Keratinocyte (primary cell): ENCODE measurements around the gene DNPH1. TPM values are rescaled to one million over a fixed set of nuclear protein-coding genes. Genes with fewer than 3 reads are reported as not detected.

Experiments used
- DNase-seq: peaks from one replicate; pipeline ENCODE4 v3.0.0-alpha.2; 2011; ENCODE audit warnings: low read depth, missing footprints, low spot score
- FAIRE-seq: peaks from 2 replicates; lab custom pipeline; 2011; peaks lifted over from hg19 to GRCh38; lab: Jason Lieb, UNC
- H2AFZ ChIP-seq: 2 replicates; pipeline ENCODE4 v1.6.0; 2012; ENCODE audit warnings: low read length, control low read depth, inconsistent platforms; ENCODE audit not compliant: control insufficient read depth
- H3K27ac ChIP-seq: 2 replicates; pipeline ENCODE4 v1.5.1; 2011; ENCODE audit warnings: low read length; ENCODE audit not compliant: control insufficient read depth, insufficient read depth
- H3K27me3 ChIP-seq: 3 replicates; pipeline ENCODE4 v1.6.0; 2011; ENCODE audit warnings: low read length; ENCODE audit not compliant: control insufficient read depth, insufficient read depth; ENCODE audit errors: extremely low read depth
- H3K36me3 ChIP-seq, 2 experiments: 2 replicates in 1 of 2; 3 replicates in 1 of 2; pipeline ENCODE4 v1.5.1; 2011; ENCODE audit warnings: low read length in 2 of 2, mild to moderate bottlenecking in 1 of 2; ENCODE audit not compliant: control insufficient read depth in 2 of 2, insufficient read depth in 2 of 2; ENCODE audit errors: extremely low read depth in 1 of 2
- H3K4me1 ChIP-seq: 3 replicates; pipeline ENCODE4 v1.5.1; 2011; ENCODE audit warnings: low read length; ENCODE audit not compliant: control insufficient read depth, insufficient read depth; ENCODE audit errors: extremely low read depth
- H3K4me2 ChIP-seq: 3 replicates; pipeline ENCODE4 v1.6.0; 2011; ENCODE audit warnings: low read depth, low read length; ENCODE audit not compliant: control insufficient read depth, insufficient read depth; ENCODE audit errors: extremely low read depth
- H3K4me3 ChIP-seq, 3 experiments: fragments of 200-600 bp in 1 of 3; sonication (generic) in 1 of 3; 2 replicates in 2 of 3; 3 replicates in 1 of 3; pipeline ENCODE4 v1.5.1; 2011 to 2016; ENCODE audit warnings: low read length in 3 of 3, mild to moderate bottlenecking in 3 of 3, control low read depth in 2 of 3, inconsistent platforms in 1 of 3, low read depth in 1 of 3, mixed read lengths in 1 of 3, mixed run types in 1 of 3, moderate library complexity in 1 of 3; ENCODE audit not compliant: control insufficient read depth in 2 of 3, insufficient read depth in 2 of 3; ENCODE audit errors: extremely low read depth in 1 of 3
- H3K79me2 ChIP-seq: 2 replicates; pipeline ENCODE4 v1.6.0; 2012; ENCODE audit warnings: low read length; ENCODE audit not compliant: control insufficient read depth, insufficient read depth
- H3K9ac ChIP-seq: 3 replicates; pipeline ENCODE4 v1.6.0; 2011; ENCODE audit warnings: low read length; ENCODE audit not compliant: control insufficient read depth, insufficient read depth; ENCODE audit errors: extremely low read depth
- H3K9me1 ChIP-seq: 3 replicates; pipeline ENCODE4 v1.6.0; 2011; ENCODE audit warnings: low read length; ENCODE audit not compliant: control insufficient read depth, insufficient read depth; ENCODE audit errors: extremely low read depth
- H3K9me3 ChIP-seq: 2 replicates; pipeline ENCODE4 v1.5.1; 2012; ENCODE audit warnings: low read depth, low read length; ENCODE audit not compliant: control insufficient read depth
- H4K20me1 ChIP-seq: 3 replicates; pipeline ENCODE4 v1.6.0; 2011; ENCODE audit warnings: low read length; ENCODE audit not compliant: control insufficient read depth, insufficient read depth; ENCODE audit errors: extremely low read depth
- CTCF ChIP-seq, 3 experiments: IDR thresholded peaks in 1 of 3; conservative IDR thresholded peaks in 1 of 3; optimal IDR thresholded peaks in 1 of 3; 2 replicates in 2 of 3; 3 replicates in 1 of 3; pipeline versions ENCODE3 to v1.5.1; 2011; ENCODE audit warnings: low read length in 3 of 3, mild to moderate bottlenecking in 3 of 3, moderate library complexity in 2 of 3, control low read depth in 1 of 3, inconsistent platforms in 1 of 3; ENCODE audit not compliant: insufficient read depth in 2 of 3; ENCODE audit errors: extremely low read depth in 1 of 3
- EZH2 ChIP-seq: IDR thresholded peaks from one replicate; pipeline ENCODE4 v1.6.1; 2012; ENCODE audit warnings: inconsistent platforms, mild to moderate bottlenecking, low read length, moderate library complexity
- dilution Hi-C: fragments of 300-500 bp; cut with MboI; formaldehyde crosslinking; loops from one replicate; pipeline ENCODE4 v1.7.0; 2020; ENCODE audit warnings: low sequenced_read_pairs; ENCODE audit not compliant: extremely low pct_ligation_motif_present
- polyA plus RNA-seq, 5 experiments: library from polyadenylated mRNA; depleted of rRNA in 3 of 5; stranded (reverse) in 3 of 5; stranded (forward) in 1 of 5; unstranded in 1 of 5; fragments of >200 nt; gene quantifications; 1 replicate in 1 of 5; 2 replicates in 3 of 5; 3 replicates in 1 of 5; pipeline versions ENCODE4 v1.2.1 to v1.2.3, GENCODE V29; 2011 to 2012; ENCODE audit warnings: missing spikeins in 2 of 5, low read depth in 1 of 5, low replicate concordance in 1 of 5

DNPH1 gene
- polyA plus RNA-seq, 1 donor (not counting 4 experiments of a cell fraction or from before 2014, with no cell fraction given) = 73.9 TPM

- no peaks in the 10 kb centered on the region for H3K9me3 ChIP-seq
- H3K4me3 ChIP-seq = no peak overlapping the region
- H3K9me1 ChIP-seq = no peaks in the 10 kb centered on the region
- H4K20me1 ChIP-seq = no peaks in the 10 kb centered on the region
- no peak overlapping the region for H3K9ac ChIP-seq
- no peak for TF ChIP-seq CTCF (optimal IDR thresholded peaks at IDR 0.05 in 1 of 3, IDR thresholded peaks at IDR 0.05 in 1 of 3, conservative IDR thresholded peaks at IDR 0.05 in 1 of 3; ENCODE audit: extremely low read depth in 1 of 3, insufficient read depth in 2 of 3, low read length in 3 of 3)
- no peak for TF ChIP-seq EZH2
- no peak for DNase-seq
- no peak overlapping the region for H3K27ac ChIP-seq
- no peaks in the 10 kb centered on the region for H3K27me3 ChIP-seq
- no peak overlapping the region for H2AFZ ChIP-seq
- H3K4me2 ChIP-seq = no peak overlapping the region
- peaks cover 9% of the 10 kb centered on the region for H3K4me1 ChIP-seq
- H3K79me2 ChIP-seq = no peaks in the 10 kb centered on the region
- peaks cover 23 to 37% of the 10 kb centered on the region in 2 experiments for H3K36me3 ChIP-seq
- dilution Hi-C loops = no loop called here
- FAIRE-seq = no peak
These were observed 10.2 kb downstream of the DNPH1 start for GRCh38 chr6:43219119-43219518.

GRCh38 chr6:43217351-43217750, 11.9 kb downstream of the DNPH1 start:
- no peak for DNase-seq
- no peak overlapping the region for H3K9ac ChIP-seq
- H3K9me1 ChIP-seq = no peaks in the 10 kb centered on the region
- no peak overlapping the region for H3K4me3 ChIP-seq
- dilution Hi-C loops = no loop called here
- no peak overlapping the region for H3K27ac ChIP-seq
- H3K36me3 ChIP-seq = peaks cover 19 to 28% of the 10 kb centered on the region in 2 experiments
- no peak overlapping the region for H2AFZ ChIP-seq
- H3K9me3 ChIP-seq = no peaks in the 10 kb centered on the region
- no peaks in the 10 kb centered on the region for H3K79me2 ChIP-seq
- H4K20me1 ChIP-seq = no peaks in the 10 kb centered on the region
- H3K4me2 ChIP-seq = no peak overlapping the region
- H3K4me1 ChIP-seq = peaks cover 9% of the 10 kb centered on the region
- TF ChIP-seq CTCF (optimal IDR thresholded peaks at IDR 0.05 in 1 of 3, IDR thresholded peaks at IDR 0.05 in 1 of 3, conservative IDR thresholded peaks at IDR 0.05 in 1 of 3; ENCODE audit: extremely low read depth in 1 of 3, insufficient read depth in 2 of 3, low read length in 3 of 3) (no peak), EZH2 (no peak)
- H3K27me3 ChIP-seq = no peaks in the 10 kb centered on the region
- FAIRE-seq = no peak
